Endothelial cell of umbilical vein (primary cell): Measurements from ENCODE around the gene ZNF414. TPM values are rescaled to one million over a fixed set of nuclear protein-coding genes. Genes with fewer than 3 reads are reported as not detected.

Experiments
- BruUV-seq: library from RNA; stranded (reverse); fragments of 400-500 nt; replicated peaks from 2 replicates; lab custom pipeline; 2021; lab: Mats Ljungman, UMichigan
- CTCF ChIA-PET: fragments of 300-600, 350-600 bp; sonication (Branson Sonifier 250); formaldehyde crosslinking; loops from one replicate; lab custom pipeline; 2021; ENCODE audit warnings: antibody characterized with exemption, inconsistent platforms; lab: Charles Lee
- POLR2A ChIA-PET: fragments of 300-600, 350-600 bp; sonication (Branson Sonifier 250); formaldehyde crosslinking; loops from one replicate; lab custom pipeline; 2021; ENCODE audit warnings: antibody characterized with exemption, inconsistent platforms; lab: Charles Lee
- DNase-seq: peaks from one replicate; pipeline ENCODE4 v3.0.0-alpha.2; 2011; ENCODE audit warnings: low read depth, low spot score
- FAIRE-seq: peaks from 2 replicates; lab custom pipeline; 2011; peaks lifted over from hg19 to GRCh38; lab: Jason Lieb, UNC
- H2AFZ ChIP-seq: 2 replicates; pipeline ENCODE4 v1.6.0; 2012; ENCODE audit warnings: low read depth, low read length, control low read depth, inconsistent platforms
- H3K27ac ChIP-seq: 2 replicates; pipeline ENCODE4 v1.5.1; 2011; ENCODE audit warnings: low read depth, mild to moderate bottlenecking, control low read depth, low read length, moderate library complexity; ENCODE audit not compliant: insufficient read depth
- H3K27me3 ChIP-seq, 2 experiments: 2 replicates each; pipeline versions ENCODE4 v1.6.0 to v1.6.1; 2011; ENCODE audit warnings: low read length in 2 of 2, mixed read lengths in 1 of 2; ENCODE audit not compliant: control insufficient read depth in 2 of 2, insufficient read depth in 2 of 2
- H3K36me3 ChIP-seq, 2 experiments: 2 replicates in 1 of 2; 3 replicates in 1 of 2; pipeline ENCODE4 v1.5.1; 2011; ENCODE audit warnings: low read length in 2 of 2, mild to moderate bottlenecking in 1 of 2, moderate library complexity in 1 of 2; ENCODE audit not compliant: control insufficient read depth in 2 of 2, insufficient read depth in 2 of 2; ENCODE audit errors: extremely low read depth in 1 of 2
- H3K4me1 ChIP-seq: 3 replicates; pipeline ENCODE4 v1.5.1; 2011; ENCODE audit warnings: mild to moderate bottlenecking, low read length; ENCODE audit not compliant: control insufficient read depth, insufficient read depth; ENCODE audit errors: extremely low read depth
- H3K4me2 ChIP-seq: 2 replicates; pipeline ENCODE4 v1.6.1; 2011; ENCODE audit warnings: low read length, control low read depth, mixed read lengths; ENCODE audit not compliant: insufficient read depth
- H3K4me3 ChIP-seq, 3 experiments: fragments of 200-600 bp in 1 of 3; sonication (generic), shearing (Covaris generic) in 1 of 3; replicated peaks in 1 of 3; 2 replicates each; pipeline ENCODE4 v1.5.1; 2011 to 2016; ENCODE audit warnings: control low read depth in 3 of 3, low read length in 3 of 3, mild to moderate bottlenecking in 2 of 3, inconsistent platforms in 1 of 3, low read depth in 1 of 3, moderate library complexity in 1 of 3; ENCODE audit not compliant: insufficient read depth in 1 of 3
- H3K79me2 ChIP-seq: 2 replicates; pipeline ENCODE4 v1.6.0; 2012; ENCODE audit warnings: low read length, inconsistent platforms; ENCODE audit not compliant: control insufficient read depth, insufficient read depth
- H3K9ac ChIP-seq: replicated peaks from 2 replicates; pipeline ENCODE3; 2011; ENCODE audit warnings: low read length, control low read depth; ENCODE audit not compliant: insufficient read depth; ENCODE audit errors: extremely low read depth
- H3K9me1 ChIP-seq: replicated peaks from 3 replicates; pipeline ENCODE4 v1.6.0; 2011; ENCODE audit warnings: mild to moderate bottlenecking, low read length; ENCODE audit not compliant: control insufficient read depth, insufficient read depth; ENCODE audit errors: extremely low read depth
- H3K9me3 ChIP-seq: replicated peaks from 2 replicates; pipeline ENCODE4 v1.5.1; 2012; ENCODE audit warnings: low read length, inconsistent platforms; ENCODE audit not compliant: control insufficient read depth, insufficient read depth
- H4K20me1 ChIP-seq: replicated peaks from 2 replicates; pipeline ENCODE3; 2011; ENCODE audit warnings: mild to moderate bottlenecking, low read length; ENCODE audit not compliant: control insufficient read depth, insufficient read depth; ENCODE audit errors: extremely low read depth
- EZH2 ChIP-seq: IDR thresholded peaks from 2 replicates; pipeline ENCODE4 v1.6.1; 2012; ENCODE audit warnings: borderline replicate concordance, low read depth, mild to moderate bottlenecking, moderate library complexity, low read length, inconsistent platforms; ENCODE audit not compliant: severe bottlenecking
- JUN ChIP-seq: IDR thresholded peaks from 2 replicates; pipeline ENCODE4 v1.6.1; 2011; ENCODE audit warnings: borderline replicate concordance, low read depth; ENCODE audit not compliant: insufficient read length, insufficient read depth
- MYC ChIP-seq: IDR thresholded peaks from one replicate; pipeline ENCODE4 v1.6.1; 2011; ENCODE audit warnings: mild to moderate bottlenecking, low read depth, low read length
- POLR2A ChIP-seq: IDR thresholded peaks from 2 replicates; pipeline ENCODE4 v1.6.1; 2012; ENCODE audit warnings: low read depth, mild to moderate bottlenecking, control low read depth, low read length
- dilution Hi-C: fragments of 300-500 bp; cut with MboI; formaldehyde crosslinking; loops from one replicate; pipeline ENCODE4 v1.15.0; 2019; ENCODE audit warnings: low sequenced_read_pairs; ENCODE audit not compliant: extremely low pct_ligation_motif_present
- intact Hi-C: fragments of 100-400 bp; cut with micrococcal nuclease; formaldehyde crosslinking; loops from one replicate; pipeline ENCODE4 v1.10.0; 2022
- polyA plus RNA-seq, 4 experiments: library from polyadenylated mRNA; depleted of rRNA in 3 of 4; stranded (reverse) in 3 of 4; unstranded in 1 of 4; fragments of >200 nt; gene quantifications; 2 replicates each; pipeline versions ENCODE4 v1.2.1 to v1.2.3, GENCODE V29; 2011 to 2012; ENCODE audit warnings: missing spikeins in 1 of 4
- total RNA-seq: library from RNA; stranded (reverse); gene quantifications from 2 replicates; pipeline ENCODE4 v1.2.3, GENCODE V29; 2021
- TF ChIP-seq, protein P1 (sequence below), 2 donors: IDR thresholded peaks; 1 replicate in 1 of 2; 2 replicates in 1 of 2; pipeline ENCODE4 v1.5.1; 2011; ENCODE audit warnings: low read length in 2 of 2, mild to moderate bottlenecking in 2 of 2, moderate library complexity in 2 of 2, control low read depth in 1 of 2, inconsistent platforms in 1 of 2, low read depth in 1 of 2; ENCODE audit not compliant: insufficient read depth in 1 of 2; ENCODE audit errors: extremely low read depth in 1 of 2
- TF ChIP-seq, protein P2 (sequence below): IDR thresholded peaks from 2 replicates; pipeline ENCODE4 v1.6.1; 2011; ENCODE audit not compliant: insufficient read depth, insufficient read length

ZNF414 gene
- total and polyA plus RNA-seq, 2 donors (not counting 3 experiments of a cell fraction or from before 2014, with no cell fraction given) = 11.6 to 20.6 TPM

DNA sequence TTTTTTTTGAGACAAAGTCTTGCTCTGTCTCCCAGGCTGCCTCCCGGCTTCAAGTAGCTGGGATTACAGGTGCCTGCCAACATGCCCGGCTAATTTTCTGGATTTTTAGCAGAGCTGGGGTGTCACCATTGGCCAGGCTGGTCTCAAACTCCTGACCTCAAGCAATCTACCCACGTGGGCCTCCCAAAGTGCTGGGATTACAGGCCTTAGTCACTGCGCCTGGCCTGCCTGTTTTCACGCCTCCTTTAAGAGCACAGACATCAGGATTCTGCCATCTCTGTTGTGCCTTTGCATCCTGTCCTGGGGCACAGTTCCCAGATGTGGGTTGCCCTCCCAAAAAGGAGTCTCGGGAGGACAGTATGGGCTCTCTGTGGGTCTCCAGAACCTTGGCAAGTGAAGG lies 9.0 kb downstream of the ZNF414 start:
- H3K4me2 ChIP-seq = no peak overlapping the region
- no TSS peak for BruUV-seq
- no peaks in the 10 kb centered on the region for H3K9me3 ChIP-seq
- H3K9ac ChIP-seq = no peak overlapping the region
- FAIRE-seq (no peak), DNase-seq (no peak)
- H3K36me3 ChIP-seq = no peaks in the 10 kb centered on the region
- H3K27ac ChIP-seq = no peak overlapping the region
- POLR2A ChIA-PET = no interaction called here
- TF ChIP-seq MYC (no peak), POLR2A (no peak), EZH2 (no peak), JUN (no peak)
- TF ChIP-seq, protein P1, sequence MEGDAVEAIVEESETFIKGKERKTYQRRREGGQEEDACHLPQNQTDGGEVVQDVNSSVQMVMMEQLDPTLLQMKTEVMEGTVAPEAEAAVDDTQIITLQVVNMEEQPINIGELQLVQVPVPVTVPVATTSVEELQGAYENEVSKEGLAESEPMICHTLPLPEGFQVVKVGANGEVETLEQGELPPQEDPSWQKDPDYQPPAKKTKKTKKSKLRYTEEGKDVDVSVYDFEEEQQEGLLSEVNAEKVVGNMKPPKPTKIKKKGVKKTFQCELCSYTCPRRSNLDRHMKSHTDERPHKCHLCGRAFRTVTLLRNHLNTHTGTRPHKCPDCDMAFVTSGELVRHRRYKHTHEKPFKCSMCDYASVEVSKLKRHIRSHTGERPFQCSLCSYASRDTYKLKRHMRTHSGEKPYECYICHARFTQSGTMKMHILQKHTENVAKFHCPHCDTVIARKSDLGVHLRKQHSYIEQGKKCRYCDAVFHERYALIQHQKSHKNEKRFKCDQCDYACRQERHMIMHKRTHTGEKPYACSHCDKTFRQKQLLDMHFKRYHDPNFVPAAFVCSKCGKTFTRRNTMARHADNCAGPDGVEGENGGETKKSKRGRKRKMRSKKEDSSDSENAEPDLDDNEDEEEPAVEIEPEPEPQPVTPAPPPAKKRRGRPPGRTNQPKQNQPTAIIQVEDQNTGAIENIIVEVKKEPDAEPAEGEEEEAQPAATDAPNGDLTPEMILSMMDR (IDR thresholded peaks at IDR 0.05; ENCODE audit: extremely low read depth in 1 of 2, insufficient read depth in 1 of 2, low read depth in 1 of 2, low read length in 2 of 2) = no peak
- TF ChIP-seq, protein P2, sequence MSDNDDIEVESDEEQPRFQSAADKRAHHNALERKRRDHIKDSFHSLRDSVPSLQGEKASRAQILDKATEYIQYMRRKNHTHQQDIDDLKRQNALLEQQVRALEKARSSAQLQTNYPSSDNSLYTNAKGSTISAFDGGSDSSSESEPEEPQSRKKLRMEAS = no peak
- dilution Hi-C loops (no loop called here), intact Hi-C loops (loop anchor here (5.0 kb wide), 1 partner anchor 48 kb away; no protein-coding TSS in a partner anchor)
- no peaks in the 10 kb centered on the region for H3K9me1 ChIP-seq
- no peaks in the 10 kb centered on the region for H4K20me1 ChIP-seq
- H3K79me2 ChIP-seq = no peaks in the 10 kb centered on the region
- H2AFZ ChIP-seq = no peak overlapping the region
- H3K4me3 ChIP-seq = no peak overlapping the region
- no peaks in the 10 kb centered on the region for H3K27me3 ChIP-seq
- CTCF ChIA-PET = interaction anchor here (1.1 to 3.4 kb wide), 12 partner anchors 8 to 165 kb away, joined by 3 to 40 read pairs (median 5); partner anchors contain the start of genes MARCHF2 and ZNF414
- peaks cover 8% of the 10 kb centered on the region for H3K4me1 ChIP-seq

DNA sequence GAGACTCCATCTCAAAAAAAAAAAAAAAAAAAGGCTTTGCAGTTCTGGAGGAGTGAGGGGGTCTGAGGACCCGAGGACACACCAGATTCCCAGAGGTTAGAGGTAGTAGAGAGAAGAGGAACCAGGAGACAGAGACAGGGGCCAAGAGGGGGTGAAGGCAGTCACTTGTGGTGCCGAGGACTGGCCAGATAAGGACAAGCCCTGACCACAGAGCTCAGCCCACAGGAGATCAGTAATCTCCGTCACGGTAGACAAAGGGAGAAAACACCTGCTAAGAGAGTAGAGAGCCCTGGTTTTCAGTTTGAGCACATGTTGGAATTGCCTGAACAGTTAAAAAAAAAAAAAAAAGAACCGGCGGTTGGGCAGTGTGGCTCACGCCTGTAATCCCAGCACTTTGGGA lies 9.8 kb downstream of the ZNF414 start:
- no peak overlapping the region for H2AFZ ChIP-seq
- POLR2A ChIA-PET = no interaction called here
- no peak for DNase-seq
- no peaks in the 10 kb centered on the region for H3K27me3 ChIP-seq
- no peaks in the 10 kb centered on the region for H3K9me1 ChIP-seq
- dilution Hi-C loops (no loop called here), intact Hi-C loops (no loop called here)
- no peak overlapping the region for H3K4me3 ChIP-seq
- no peak overlapping the region for H3K4me2 ChIP-seq
- no peak for TF ChIP-seq EZH2
- no peaks in the 10 kb centered on the region for H3K9me3 ChIP-seq
- no peak for FAIRE-seq
- H3K9ac ChIP-seq = no peak overlapping the region
- CTCF ChIA-PET = interaction anchor here (0.7 to 3.4 kb wide), 3 partner anchors 10 to 150 kb away, joined by 3 to 40 read pairs (median 4); no protein-coding TSS in a partner anchor
- no peaks in the 10 kb centered on the region for H3K79me2 ChIP-seq
- no peaks in the 10 kb centered on the region for H4K20me1 ChIP-seq
- BruUV-seq = no TSS peak
- no peaks in the 10 kb centered on the region for H3K36me3 ChIP-seq
- H3K27ac ChIP-seq = no peak overlapping the region
- peaks cover 8% of the 10 kb centered on the region for H3K4me1 ChIP-seq
